T-helper 17 cell (primary cell): Measurements from ENCODE around the gene CD6. TPM values are rescaled to one million over a fixed set of nuclear protein-coding genes. Genes with fewer than 3 reads are reported as not detected.
A peak's percentile ranks its signal among the peaks of the same experiment; 100 is the strongest.

Source experiments
- ATAC-seq: fragments of 150-1000 bp; cut with Tn5 transposase; 2 replicates; pipeline ENCODE4 v1.10.0; 2021; ENCODE audit warnings: mild to moderate bottlenecking, moderate library complexity
- DNase-seq, 3 donors: peaks; one replicate each; pipeline versions ENCODE4 v3.0.0 to v3.0.0-alpha.2; 2020 to 2021
- H3K9me3 ChIP-seq: one replicate; pipeline ENCODE4 v1.7.0; 2013; ENCODE audit warnings: low read length, mild to moderate bottlenecking; ENCODE audit not compliant: control insufficient read depth, poor library complexity, severe bottlenecking
- H3K27ac Mint-ChIP-seq: one replicate; pipeline ENCODE4 v1.8.0; 2022; ENCODE audit warnings: mild to moderate bottlenecking, moderate library complexity, mixed read lengths
- H3K27me3 Mint-ChIP-seq: one replicate; pipeline ENCODE4 v1.8.0; 2022; ENCODE audit warnings: mixed read lengths
- H3K36me3 Mint-ChIP-seq: one replicate; pipeline ENCODE4 v1.8.0; 2022; ENCODE audit warnings: low read depth, mixed read lengths
- H3K4me1 Mint-ChIP-seq: one replicate; pipeline ENCODE4 v1.8.0; 2022; ENCODE audit warnings: mild to moderate bottlenecking, mixed read lengths
- H3K4me3 Mint-ChIP-seq: one replicate; pipeline ENCODE4 v1.8.0; 2022; ENCODE audit warnings: mild to moderate bottlenecking, moderate library complexity, mixed read lengths
- total RNA-seq, 4 donors: library from RNA in 2 of 4; stranded (reverse) in 2 of 4; gene quantifications; one replicate each; pipeline ENCODE4 v1.2.3 and lab custom pipeline; 2022 to 2026

CD6 gene
- total RNA-seq, 2 donors from 2014 or later = 533 to 568 TPM

GRCh38 chr11:60929764-60930163, 41.7 kb upstream of the CD6 start:
- no peak overlapping the region for H3K27ac Mint-ChIP-seq
- peak overlapping the region; percentile 65 for H3K4me3 Mint-ChIP-seq
- H3K4me1 Mint-ChIP-seq = peaks cover 5% of the 10 kb centered on the region
- ATAC-seq (no peak), DNase-seq (no peak)
- H3K36me3 Mint-ChIP-seq = peaks cover 3% of the 10 kb centered on the region
- H3K9me3 ChIP-seq = no peaks in the 10 kb centered on the region
- peaks cover 44% of the 10 kb centered on the region for H3K27me3 Mint-ChIP-seq

DNA sequence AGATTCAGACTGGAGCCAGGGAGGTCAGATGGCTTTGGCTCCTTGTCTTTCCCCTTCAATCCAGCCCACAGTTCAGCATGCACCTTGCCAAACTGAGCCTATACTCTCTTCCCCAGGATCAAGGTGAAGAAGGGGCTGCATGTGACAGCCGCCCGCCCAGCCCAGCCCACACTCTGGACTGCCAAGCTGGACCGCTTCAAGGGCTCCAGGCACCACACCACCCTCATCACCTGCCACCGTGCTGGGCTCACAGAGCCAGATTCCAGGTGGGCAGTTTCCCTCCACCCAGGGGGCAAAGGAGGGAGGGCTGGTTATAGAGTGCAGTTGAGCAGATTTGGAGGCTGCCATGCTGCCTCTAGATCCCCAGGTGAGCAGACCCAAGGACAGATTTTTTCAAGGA, 41.1 kb upstream of the CD6 start:
- Mint-ChIP-seq H3K27ac (no peak overlapping the region), H3K36me3 (peaks cover 3% of the 10 kb centered on the region), H3K4me1 (peaks cover 2% of the 10 kb centered on the region), H3K4me3 (no peak overlapping the region), H3K27me3 (peaks cover 39% of the 10 kb centered on the region)
- DNase-seq (no peak), ATAC-seq (no peak)
- H3K9me3 ChIP-seq = no peaks in the 10 kb centered on the region

GRCh38 chr11:60931917-60932316, 39.6 kb upstream of the CD6 start:
- Mint-ChIP-seq H3K36me3 (peaks cover 3% of the 10 kb centered on the region), H3K4me3 (no peak overlapping the region), H3K4me1 (no peaks in the 10 kb centered on the region), H3K27me3 (peaks cover 25% of the 10 kb centered on the region), H3K27ac (no peak overlapping the region)
- ATAC-seq (peak; percentile 61), DNase-seq (no peak)
- H3K9me3 ChIP-seq = no peaks in the 10 kb centered on the region

GRCh38 chr11:60932605-60933356, 38.7 kb upstream of the CD6 start:
- DNase-seq = no peak
- Mint-ChIP-seq H3K4me3 (no peak overlapping the region), H3K4me1 (no peaks in the 10 kb centered on the region), H3K27ac (no peak overlapping the region), H3K27me3 (peaks cover 17% of the 10 kb centered on the region), H3K36me3 (peaks cover 3% of the 10 kb centered on the region)
- H3K9me3 ChIP-seq = no peaks in the 10 kb centered on the region
- peak; percentile 48 for ATAC-seq

DNA sequence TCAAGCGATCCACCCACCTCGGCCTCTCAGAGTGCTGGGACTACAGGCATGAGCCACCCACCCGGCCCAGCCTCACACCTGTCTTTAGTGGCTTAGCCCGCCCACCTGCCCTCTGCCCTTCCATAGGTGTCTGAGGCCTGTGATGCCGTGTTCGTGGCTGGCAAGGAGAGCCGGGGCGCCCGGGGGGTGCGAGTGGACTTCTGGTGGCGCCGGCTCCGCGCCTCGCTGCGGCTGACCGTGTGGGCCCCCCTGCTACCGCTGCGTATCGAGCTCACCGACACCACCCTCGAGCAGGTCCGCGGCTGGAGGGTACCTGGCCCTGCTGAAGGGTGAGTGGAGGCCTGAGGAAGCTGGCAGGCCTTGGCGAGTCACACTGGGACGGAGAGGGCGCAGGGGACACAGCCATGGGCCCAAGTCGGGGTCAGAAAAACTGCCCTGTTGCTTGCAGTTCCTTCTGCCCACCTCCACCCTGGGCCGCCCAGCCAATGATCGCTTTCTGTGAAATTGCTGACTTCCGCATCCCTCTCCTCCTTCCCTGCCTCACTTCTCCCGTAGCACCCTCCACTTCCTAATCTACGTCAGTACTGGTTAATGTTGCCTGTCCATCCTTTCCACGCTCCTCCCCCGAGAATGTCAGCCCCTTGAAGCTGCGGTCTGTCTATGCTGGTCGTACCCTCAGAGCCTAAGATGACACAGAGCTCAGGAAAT, 37.9 kb upstream of the CD6 start:
- no peak overlapping the region for H3K27ac Mint-ChIP-seq
- H3K27me3 Mint-ChIP-seq = peaks cover 16% of the 10 kb centered on the region
- H3K36me3 Mint-ChIP-seq = peaks cover 3% of the 10 kb centered on the region
- peaks cover 6% of the 10 kb centered on the region for H3K4me1 Mint-ChIP-seq
- no peak for DNase-seq
- no peak for ATAC-seq
- H3K9me3 ChIP-seq = no peaks in the 10 kb centered on the region
- H3K4me3 Mint-ChIP-seq = no peak overlapping the region

GRCh38 chr11:60934124-60934789, 37.2 kb upstream of the CD6 start:
- ATAC-seq (no peak), DNase-seq (no peak)
- Mint-ChIP-seq H3K27ac (no peak overlapping the region), H3K36me3 (peaks cover 3% of the 10 kb centered on the region), H3K27me3 (peaks cover 14% of the 10 kb centered on the region), H3K4me3 (no peak overlapping the region), H3K4me1 (peaks cover 7% of the 10 kb centered on the region)
- no peaks in the 10 kb centered on the region for H3K9me3 ChIP-seq

- H3K27me3 Mint-ChIP-seq = peaks cover 7% of the 10 kb centered on the region
- no peak overlapping the region for H3K4me3 Mint-ChIP-seq
- no peak overlapping the region for H3K27ac Mint-ChIP-seq
- H3K4me1 Mint-ChIP-seq = peaks cover 8% of the 10 kb centered on the region
- H3K36me3 Mint-ChIP-seq = no peaks in the 10 kb centered on the region
- H3K9me3 ChIP-seq = no peaks in the 10 kb centered on the region
- DNase-seq (no peak), ATAC-seq (no peak)
Measured at GRCh38 chr11:60934790-60935605, 36.5 kb upstream of the CD6 start.

DNA sequence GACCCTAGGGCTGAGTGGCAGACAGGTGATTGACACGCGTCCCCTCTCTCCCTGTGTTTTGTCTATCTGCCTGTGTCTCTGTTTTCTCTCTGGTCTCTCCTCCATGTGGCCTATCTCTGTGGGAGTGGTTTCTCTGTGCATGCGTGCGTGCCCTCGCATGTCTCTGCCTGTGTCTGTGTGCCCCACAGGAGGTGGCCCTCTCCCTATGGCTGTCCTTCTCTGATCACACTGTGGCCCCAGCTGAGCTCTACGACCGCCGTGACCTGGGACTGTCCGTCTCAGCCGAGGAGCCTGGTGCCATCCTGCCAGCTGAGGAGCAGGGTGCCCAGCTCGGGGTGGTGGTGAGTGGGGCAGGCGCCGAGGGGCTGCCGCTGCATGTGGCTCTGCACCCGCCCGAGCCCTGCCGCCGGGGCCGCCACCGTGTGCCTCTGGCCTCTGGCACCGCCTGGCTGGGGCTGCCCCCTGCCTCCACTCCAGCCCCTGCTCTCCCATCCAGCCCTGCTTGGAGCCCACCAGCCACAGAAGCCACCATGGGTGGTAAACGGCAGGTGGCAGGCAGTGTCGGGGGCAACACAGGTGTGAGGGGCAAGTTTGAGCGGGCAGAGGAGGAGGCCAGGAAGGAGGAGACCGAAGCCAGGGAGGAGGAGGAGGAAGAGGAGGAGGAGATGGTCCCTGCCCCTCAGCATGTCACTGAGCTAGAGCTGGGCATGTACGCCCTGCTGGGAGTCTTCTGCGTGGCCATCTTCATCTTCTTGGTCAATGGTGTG, 35.6 kb upstream of the CD6 start:
- no peak overlapping the region for H3K27ac Mint-ChIP-seq
- H3K36me3 Mint-ChIP-seq = no peaks in the 10 kb centered on the region
- H3K27me3 Mint-ChIP-seq = peaks cover 4% of the 10 kb centered on the region
- no peaks in the 10 kb centered on the region for H3K9me3 ChIP-seq
- ATAC-seq (no peak), DNase-seq (no peak)
- no peak overlapping the region for H3K4me3 Mint-ChIP-seq
- peaks cover 11% of the 10 kb centered on the region for H3K4me1 Mint-ChIP-seq

GRCh38 chr11:60936467-60937143, 34.9 kb upstream of the CD6 start:
- Mint-ChIP-seq H3K36me3 (no peaks in the 10 kb centered on the region), H3K4me3 (no peak overlapping the region), H3K27me3 (peaks cover 4% of the 10 kb centered on the region), H3K4me1 (peaks cover 11% of the 10 kb centered on the region), H3K27ac (no peak overlapping the region)
- ATAC-seq (no peak), DNase-seq (no peak)
- no peaks in the 10 kb centered on the region for H3K9me3 ChIP-seq

DNA sequence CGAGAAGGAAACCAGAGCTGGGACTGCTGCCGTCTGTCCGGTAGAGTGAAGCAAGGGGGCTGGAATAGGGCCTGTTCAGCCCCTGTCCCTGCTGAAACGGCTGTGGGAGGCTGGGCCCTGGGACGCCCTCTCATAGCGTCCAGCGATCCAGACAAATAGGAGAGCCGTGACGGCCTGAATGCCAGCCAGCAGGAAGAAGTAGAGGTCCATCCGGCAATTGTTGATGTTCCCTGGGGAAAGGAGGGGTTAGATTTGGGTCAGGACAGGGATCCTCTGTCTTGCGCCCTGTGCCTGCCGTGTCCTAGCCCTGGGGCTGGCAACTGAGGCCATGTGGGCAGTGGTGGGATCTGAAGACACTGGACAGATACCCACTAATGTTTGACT, 34.3 kb upstream of the CD6 start:
- no peaks in the 10 kb centered on the region for H3K9me3 ChIP-seq
- Mint-ChIP-seq H3K27ac (no peak overlapping the region), H3K36me3 (no peaks in the 10 kb centered on the region), H3K4me1 (peaks cover 11% of the 10 kb centered on the region), H3K4me3 (no peak overlapping the region), H3K27me3 (peaks cover 4% of the 10 kb centered on the region)
- ATAC-seq (no peak), DNase-seq (no peak)

- ATAC-seq = no peak
- H3K36me3 Mint-ChIP-seq = no peaks in the 10 kb centered on the region
- peak overlapping the region; percentile 71 for H3K27ac Mint-ChIP-seq
- DNase-seq = no peak
- peaks cover 4% of the 10 kb centered on the region for H3K27me3 Mint-ChIP-seq
- H3K9me3 ChIP-seq = no peaks in the 10 kb centered on the region
- peaks cover 11% of the 10 kb centered on the region for H3K4me1 Mint-ChIP-seq
- no peak overlapping the region for H3K4me3 Mint-ChIP-seq
Measured at GRCh38 chr11:60937811-60938210, 33.7 kb upstream of the CD6 start.

DNA sequence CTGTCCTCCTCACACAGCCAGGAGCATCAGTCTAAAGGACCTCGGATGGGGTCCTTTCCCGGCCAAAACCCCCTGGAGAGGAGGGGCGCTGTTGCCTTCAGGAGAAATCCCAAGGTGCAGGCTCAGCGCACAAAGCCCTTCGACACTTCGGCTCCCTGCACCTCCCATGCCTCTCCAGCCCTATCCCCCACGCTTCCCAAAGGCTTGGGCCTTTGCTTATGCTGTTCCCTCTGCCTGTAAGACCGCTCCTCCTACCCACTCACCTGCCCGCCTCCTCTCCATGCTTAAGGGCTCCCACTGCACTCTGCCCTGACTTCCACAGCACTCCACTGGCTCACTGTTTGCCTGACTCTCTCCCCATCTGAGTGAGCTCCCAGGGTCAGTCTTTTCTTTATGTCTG, 33.0 kb upstream of the CD6 start:
- peaks cover 4% of the 10 kb centered on the region for H3K27me3 Mint-ChIP-seq
- H3K9me3 ChIP-seq = no peaks in the 10 kb centered on the region
- peak overlapping the region; percentile 71 for H3K27ac Mint-ChIP-seq
- peaks cover 11% of the 10 kb centered on the region for H3K4me1 Mint-ChIP-seq
- H3K4me3 Mint-ChIP-seq = no peak overlapping the region
- ATAC-seq (no peak), DNase-seq (no peak)
- no peaks in the 10 kb centered on the region for H3K36me3 Mint-ChIP-seq
